Mesenchymal stem cell (in vitro differentiated cells and primary cell): Measurements from ENCODE around the gene CD8A.

Experiments used
- DNase-seq: peaks from one replicate; pipeline ENCODE4 v3.0.0-alpha.2; 2013
- H2AFZ ChIP-seq: one replicate; pipeline ENCODE4 v1.6.1; 2013; ENCODE audit warnings: low read depth, mild to moderate bottlenecking, control low read depth, inconsistent platforms, low read length, moderate library complexity
- H2AK5ac ChIP-seq: 2 replicates; pipeline ENCODE4 v1.6.1; 2013; ENCODE audit warnings: low read length, moderate library complexity, mild to moderate bottlenecking, inconsistent platforms; ENCODE audit not compliant: severe bottlenecking
- H2BK120ac ChIP-seq: one replicate; pipeline ENCODE4 v1.6.1; 2013; ENCODE audit warnings: low read depth, mild to moderate bottlenecking, inconsistent platforms, low read length, moderate library complexity
- H2BK12ac ChIP-seq, 2 experiments: one replicate each; pipeline ENCODE4 v1.6.1; 2013; ENCODE audit warnings: inconsistent platforms in 2 of 2, low read length in 2 of 2, mild to moderate bottlenecking in 2 of 2, moderate library complexity in 2 of 2, control low read depth in 1 of 2
- H2BK15ac ChIP-seq: one replicate; pipeline ENCODE4 v1.6.1; 2013; ENCODE audit warnings: mild to moderate bottlenecking, low read depth, inconsistent platforms; ENCODE audit not compliant: poor library complexity, severe bottlenecking
- H2BK5ac ChIP-seq: 2 replicates; pipeline ENCODE4 v1.6.1; 2013; ENCODE audit warnings: low read depth, mild to moderate bottlenecking, low read length, control low read depth, inconsistent platforms; ENCODE audit not compliant: poor library complexity, severe bottlenecking
- H3K14ac ChIP-seq, 2 experiments: one replicate each; pipeline ENCODE4 v1.6.1; 2013; ENCODE audit warnings: inconsistent platforms in 2 of 2, low read length in 2 of 2, control low read depth in 1 of 2, mild to moderate bottlenecking in 1 of 2, moderate library complexity in 1 of 2
- H3K18ac ChIP-seq, 2 experiments: one replicate each; pipeline ENCODE4 v1.6.1; 2013; ENCODE audit warnings: inconsistent platforms in 2 of 2, low read length in 2 of 2, control low read depth in 1 of 2, low read depth in 1 of 2, mild to moderate bottlenecking in 1 of 2
- H3K23ac ChIP-seq, 2 experiments: one replicate each; pipeline ENCODE4 v1.6.1; 2013; ENCODE audit warnings: inconsistent platforms in 2 of 2, low read length in 2 of 2, mild to moderate bottlenecking in 2 of 2, moderate library complexity in 2 of 2, control low read depth in 1 of 2
- H3K27ac ChIP-seq: 2 replicates; pipeline ENCODE4 v1.5.1; 2013; ENCODE audit warnings: mild to moderate bottlenecking, moderate library complexity, low read length, control low read depth, inconsistent platforms; ENCODE audit not compliant: poor library complexity, severe bottlenecking
- H3K27me3 ChIP-seq, 2 experiments: 2 replicates each; pipeline versions ENCODE4 v1.6.1 to v1.7.0; 2013; ENCODE audit warnings: low read length in 2 of 2, mild to moderate bottlenecking in 2 of 2, moderate library complexity in 2 of 2, control low read depth in 1 of 2, inconsistent platforms in 1 of 2; ENCODE audit not compliant: control insufficient read depth in 1 of 2, insufficient read depth in 1 of 2
- H3K36me3 ChIP-seq, 2 experiments: 2 replicates each; pipeline versions ENCODE4 v1.6.1 to v1.7.0; 2013; ENCODE audit warnings: low read length in 2 of 2, control low read depth in 1 of 2, inconsistent platforms in 1 of 2, low read depth in 1 of 2, mild to moderate bottlenecking in 1 of 2; ENCODE audit not compliant: insufficient read depth in 2 of 2, control insufficient read depth in 1 of 2
- H3K4ac ChIP-seq, 2 experiments: one replicate each; pipeline ENCODE4 v1.6.1; 2013; ENCODE audit warnings: inconsistent platforms in 2 of 2, low read length in 2 of 2, mild to moderate bottlenecking in 2 of 2, moderate library complexity in 2 of 2, control low read depth in 1 of 2, low read depth in 1 of 2
- H3K4me1 ChIP-seq: 2 replicates; pipeline ENCODE4 v1.6.1; 2013; ENCODE audit warnings: low read depth, low read length, control low read depth; ENCODE audit not compliant: control insufficient read depth, insufficient read depth
- H3K4me2 ChIP-seq: 2 replicates; pipeline ENCODE4 v1.6.1; 2013; ENCODE audit warnings: low read length, mild to moderate bottlenecking, inconsistent platforms; ENCODE audit not compliant: poor library complexity, severe bottlenecking
- H3K4me3 ChIP-seq, 2 experiments: 2 replicates each; pipeline versions ENCODE4 v1.5.1 to v1.7.0; 2013; ENCODE audit warnings: low read length in 2 of 2, mild to moderate bottlenecking in 2 of 2, control low read depth in 1 of 2, low read depth in 1 of 2; ENCODE audit not compliant: insufficient read depth in 1 of 2
- H3K79me1 ChIP-seq: replicated peaks from 2 replicates; pipeline ENCODE4 v1.6.1; 2013; ENCODE audit warnings: mild to moderate bottlenecking, control low read depth, low read length, inconsistent platforms; ENCODE audit not compliant: poor library complexity, severe bottlenecking
- H3K9ac ChIP-seq: 2 replicates; pipeline ENCODE4 v1.7.0; 2013; ENCODE audit warnings: mild to moderate bottlenecking, low read length, moderate library complexity
- H3K9me3 ChIP-seq: 2 replicates; pipeline ENCODE4 v1.7.0; 2013; ENCODE audit warnings: mild to moderate bottlenecking, low read length; ENCODE audit not compliant: control insufficient read depth
- H4K8ac ChIP-seq: one replicate; pipeline ENCODE4 v1.6.1; 2013; ENCODE audit warnings: inconsistent platforms, mild to moderate bottlenecking, low read length, moderate library complexity
- H4K91ac ChIP-seq: one replicate; pipeline ENCODE4 v1.6.1; 2013; ENCODE audit warnings: mild to moderate bottlenecking, low read length, inconsistent platforms
- WGBS: methylation state at CpG from one replicate; pipeline ENCODE4 v1.1.7; 2013; ENCODE audit warnings: mixed read lengths; 5-methylcytosine and 5-hydroxymethylcytosine counted together

Gene CD8A

GRCh38 chr2:86831537-86831936, 40.8 kb upstream of the CD8A start:
- Histone ChIP-seq H3K27me3 (no peaks in the 10 kb centered on the region), H3K4me1 (no peaks in the 10 kb centered on the region), H3K18ac (no peak overlapping the region), H2BK120ac (no peak overlapping the region), H2BK5ac (no peak overlapping the region), H4K91ac (no peak overlapping the region), H3K23ac (no peak overlapping the region), H4K8ac (no peak overlapping the region), H3K9me3 (no peaks in the 10 kb centered on the region), H3K27ac (no peak overlapping the region), H3K14ac (no peak overlapping the region), H3K79me1 (no peaks in the 10 kb centered on the region), H3K36me3 (no peaks in the 10 kb centered on the region), H2AFZ (no peak overlapping the region), H3K4ac (no peak overlapping the region), H3K4me3 (no peak overlapping the region), H2BK15ac (no peak overlapping the region), H2AK5ac (no peak overlapping the region), H3K4me2 (no peak overlapping the region), H3K9ac (peak overlapping the region; percentile 40), H2BK12ac (no peak overlapping the region)
- 32% methylated on average over 2 of the region's 2 CpGs for WGBS
- no peak for DNase-seq

DNA sequence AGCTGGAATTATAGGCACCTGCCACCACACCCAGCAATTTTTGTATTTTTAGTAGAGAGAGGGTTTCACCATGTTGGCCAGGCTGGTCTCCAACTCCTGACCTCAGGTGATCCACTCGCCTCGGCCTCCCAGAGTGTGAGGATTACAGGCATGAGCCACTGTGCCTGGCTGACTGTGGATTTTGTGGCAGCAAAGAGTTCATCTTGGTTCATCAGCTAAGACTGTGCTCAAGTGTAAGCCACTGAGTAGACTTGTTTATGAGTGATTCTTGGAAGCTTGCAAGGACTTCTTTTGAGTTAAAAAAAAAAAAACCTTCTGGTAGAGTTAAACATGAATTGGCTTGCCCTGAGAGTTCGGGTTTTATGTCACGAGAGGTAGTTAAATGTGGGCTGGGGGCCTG, 36.2 kb upstream of the CD8A start:
- Histone ChIP-seq H3K9me3 (peaks cover 14% of the 10 kb centered on the region), H3K9ac (no peak overlapping the region), H2BK120ac (no peak overlapping the region), H2BK12ac (no peak overlapping the region), H3K79me1 (no peaks in the 10 kb centered on the region), H4K8ac (no peak overlapping the region), H3K14ac (no peak overlapping the region), H3K4me3 (no peak overlapping the region), H3K23ac (no peak overlapping the region), H3K36me3 (no peaks in the 10 kb centered on the region), H3K4me2 (no peak overlapping the region), H2BK5ac (no peak overlapping the region), H2AK5ac (no peak overlapping the region), H2BK15ac (no peak overlapping the region), H3K4ac (no peak overlapping the region), H3K27me3 (peaks cover 0 to 17% of the 10 kb centered on the region in 2 experiments), H3K4me1 (no peaks in the 10 kb centered on the region), H4K91ac (no peak overlapping the region), H3K18ac (no peak overlapping the region), H2AFZ (no peak overlapping the region), H3K27ac (no peak overlapping the region)
- WGBS, result 91% methylated on average over 4 of the region's 4 CpGs
- DNase-seq, result no peak

GRCh38 chr2:86825693-86826381, 35.1 kb upstream of the CD8A start:
- no peak overlapping the region for H2BK12ac ChIP-seq
- no peak overlapping the region for H3K4me2 ChIP-seq
- no peaks in the 10 kb centered on the region for H3K79me1 ChIP-seq
- H3K4me3 ChIP-seq, result no peak overlapping the region
- H2AFZ ChIP-seq, result no peak overlapping the region
- no peak for DNase-seq
- H2BK15ac ChIP-seq, result no peak overlapping the region
- H2BK120ac ChIP-seq, result no peak overlapping the region
- H3K27me3 ChIP-seq, result peaks cover 0 to 17% of the 10 kb centered on the region in 2 experiments
- no peak overlapping the region for H3K14ac ChIP-seq
- H3K36me3 ChIP-seq, result no peaks in the 10 kb centered on the region
- H4K8ac ChIP-seq, result no peak overlapping the region
- no peak overlapping the region for H3K4ac ChIP-seq
- no peak overlapping the region for H3K18ac ChIP-seq
- no peak overlapping the region for H3K27ac ChIP-seq
- WGBS, result 81% methylated on average over 14 of the region's 16 CpGs
- no peaks in the 10 kb centered on the region for H3K4me1 ChIP-seq
- H3K9ac ChIP-seq, result no peak overlapping the region
- no peak overlapping the region for H3K23ac ChIP-seq
- no peak overlapping the region for H2AK5ac ChIP-seq
- H2BK5ac ChIP-seq, result no peak overlapping the region
- peaks cover 17% of the 10 kb centered on the region for H3K9me3 ChIP-seq
- H4K91ac ChIP-seq, result no peak overlapping the region

- H3K18ac ChIP-seq, result no peak overlapping the region
- H3K4me3 ChIP-seq, result no peak overlapping the region
- H3K9ac ChIP-seq, result no peak overlapping the region
- peaks cover 0 to 17% of the 10 kb centered on the region in 2 experiments for H3K27me3 ChIP-seq
- H3K4me2 ChIP-seq, result no peak overlapping the region
- no peak overlapping the region for H2BK12ac ChIP-seq
- no peak overlapping the region for H4K91ac ChIP-seq
- no peak overlapping the region for H2BK120ac ChIP-seq
- no peaks in the 10 kb centered on the region for H3K79me1 ChIP-seq
- WGBS, result 83% methylated on average over 8 of the region's 11 CpGs
- no peak overlapping the region for H2AFZ ChIP-seq
- no peaks in the 10 kb centered on the region for H3K36me3 ChIP-seq
- H2BK15ac ChIP-seq, result no peak overlapping the region
- no peak overlapping the region for H2BK5ac ChIP-seq
- no peak overlapping the region for H3K4ac ChIP-seq
- H2AK5ac ChIP-seq, result no peak overlapping the region
- no peaks in the 10 kb centered on the region for H3K4me1 ChIP-seq
- peaks cover 17% of the 10 kb centered on the region for H3K9me3 ChIP-seq
- H3K23ac ChIP-seq, result no peak overlapping the region
- H3K27ac ChIP-seq, result no peak overlapping the region
- H4K8ac ChIP-seq, result no peak overlapping the region
- H3K14ac ChIP-seq, result no peak overlapping the region
- DNase-seq, result no peak
Measured at GRCh38 chr2:86825036-86825692, 34.5 kb upstream of the CD8A start.
